ENCODE measurements around the gene CHI3L1.
A peak's percentile ranks its signal among the peaks of the same experiment; 100 is the strongest.

Gene CHI3L1

DNA sequence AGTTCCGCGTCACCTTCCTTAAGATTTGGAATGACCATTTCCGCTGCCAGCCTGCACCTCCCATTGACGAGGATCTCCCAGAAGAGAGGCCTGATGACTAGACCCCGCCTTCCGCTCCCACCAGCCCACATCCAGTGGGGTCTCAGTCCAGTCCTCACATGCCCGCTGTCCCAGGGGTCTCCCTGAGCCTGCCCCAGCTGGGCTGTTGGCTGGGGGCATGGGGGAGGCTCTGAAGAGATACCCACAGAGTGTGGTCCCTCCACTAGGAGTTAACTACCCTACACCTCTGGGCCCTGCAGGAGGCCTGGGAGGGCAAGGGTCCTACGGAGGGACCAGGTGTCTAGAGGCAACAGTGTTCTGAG, 20.7 kb downstream of the CHI3L1 start:
- CTCF ChIA-PET: interaction anchor here (0.7 to 20.7 kb wide), 9 partner anchors 9 to 128 kb away, joined by 3 to 313 read pairs (median 7); partner anchors contain the start of genes ADORA1 and MYBPH
- no peak overlapping the region for H3K4me3 ChIP-seq (ENCODE audit: control insufficient read depth in 1 of 7, extremely low read depth in 1 of 7, insufficient read depth in 4 of 7, low read depth in 2 of 7, low read length in 6 of 7)
- peaks cover 0 to 5% (median 3%) of the 10 kb centered on the region in 5 experiments for H3K27me3 ChIP-seq (replicated peaks in 2 of 5; ENCODE audit: control insufficient read depth in 4 of 5, insufficient read depth in 5 of 5, low read length in 4 of 5)
- no peaks in the 10 kb centered on the region for H3K9me3 ChIP-seq (ENCODE audit: control extremely low read depth in 1 of 5, control insufficient read depth in 4 of 5, insufficient read depth in 2 of 5, low read depth in 1 of 5, low read length in 4 of 5)
- H3K27ac ChIP-seq (ENCODE audit: insufficient read depth in 1 of 2, low read depth in 1 of 2, low read length in 2 of 2, poor library complexity in 1 of 2, severe bottlenecking in 2 of 2): no peak overlapping the region
- H3K4me1 ChIP-seq (ENCODE audit: control extremely low read depth in 1 of 4, control insufficient read depth in 4 of 4, insufficient read depth in 4 of 4, low read length in 3 of 4): peaks cover 0 to 8% (median 0%) of the 10 kb centered on the region in 4 experiments
- no peak for DNase-seq
- 98% methylated on average over 5 of the region's 8 CpGs for WGBS (ENCODE audit: insufficient coverage)
- H3K36me3 ChIP-seq (ENCODE audit: control insufficient read depth in 4 of 4, insufficient read depth in 4 of 4, low read length in 3 of 4): no peaks in the 10 kb centered on the region
- POLR2A ChIA-PET: no interaction called here

DNA sequence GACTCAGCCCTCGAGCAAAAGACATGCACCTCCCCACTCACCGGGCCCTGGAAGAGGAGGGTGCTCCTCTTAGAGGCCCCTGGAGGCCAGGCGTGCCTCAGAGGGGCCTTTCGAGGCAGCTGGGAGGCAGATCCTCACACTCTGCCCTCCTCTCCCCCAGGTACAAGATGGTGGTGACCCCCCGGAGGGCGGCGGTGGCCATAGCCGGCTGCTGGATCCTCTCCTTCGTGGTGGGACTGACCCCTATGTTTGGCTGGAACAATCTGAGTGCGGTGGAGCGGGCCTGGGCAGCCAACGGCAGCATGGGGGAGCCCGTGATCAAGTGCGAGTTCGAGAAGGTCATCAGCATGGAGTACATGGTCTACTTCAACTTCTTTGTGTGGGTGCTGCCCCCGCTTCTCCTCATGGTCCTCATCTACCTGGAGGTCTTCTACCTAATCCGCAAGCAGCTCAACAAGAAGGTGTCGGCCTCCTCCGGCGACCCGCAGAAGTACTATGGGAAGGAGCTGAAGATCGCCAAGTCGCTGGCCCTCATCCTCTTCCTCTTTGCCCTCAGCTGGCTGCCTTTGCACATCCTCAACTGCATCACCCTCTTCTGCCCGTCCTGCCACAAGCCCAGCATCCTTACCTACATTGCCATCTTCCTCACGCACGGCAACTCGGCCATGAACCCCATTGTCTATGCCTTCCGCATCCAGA, 21.3 kb downstream of the CHI3L1 start:
- peaks cover 0 to 8% (median 0%) of the 10 kb centered on the region in 4 experiments for H3K4me1 ChIP-seq (ENCODE audit: control extremely low read depth in 1 of 4, control insufficient read depth in 4 of 4, insufficient read depth in 4 of 4, low read length in 3 of 4)
- no peaks in the 10 kb centered on the region for H3K9me3 ChIP-seq (ENCODE audit: control extremely low read depth in 1 of 5, control insufficient read depth in 4 of 5, insufficient read depth in 2 of 5, low read depth in 1 of 5, low read length in 4 of 5)
- no peak overlapping the region for H3K27ac ChIP-seq (ENCODE audit: insufficient read depth in 1 of 2, low read depth in 1 of 2, low read length in 2 of 2, poor library complexity in 1 of 2, severe bottlenecking in 2 of 2)
- H3K4me3 ChIP-seq (ENCODE audit: control insufficient read depth in 1 of 7, extremely low read depth in 1 of 7, insufficient read depth in 4 of 7, low read depth in 2 of 7, low read length in 6 of 7): no peak overlapping the region
- DNase-seq: no peak
- no peaks in the 10 kb centered on the region for H3K36me3 ChIP-seq (ENCODE audit: control insufficient read depth in 4 of 4, insufficient read depth in 4 of 4, low read length in 3 of 4)
- ChIA-PET POLR2A (no interaction called here), CTCF (interaction anchor here (1.1 to 20.7 kb wide), 6 partner anchors 10 to 127 kb away, joined by 3 to 313 read pairs (median 20); partner anchors contain the start of genes ADORA1 and MYBPH)
- 92% methylated on average over 28 of the region's 28 CpGs for WGBS (ENCODE audit: insufficient coverage)
- H3K27me3 ChIP-seq (replicated peaks in 2 of 5; ENCODE audit: control insufficient read depth in 4 of 5, insufficient read depth in 5 of 5, low read length in 4 of 5): peaks cover 0 to 5% (median 3%) of the 10 kb centered on the region in 5 experiments

DNA sequence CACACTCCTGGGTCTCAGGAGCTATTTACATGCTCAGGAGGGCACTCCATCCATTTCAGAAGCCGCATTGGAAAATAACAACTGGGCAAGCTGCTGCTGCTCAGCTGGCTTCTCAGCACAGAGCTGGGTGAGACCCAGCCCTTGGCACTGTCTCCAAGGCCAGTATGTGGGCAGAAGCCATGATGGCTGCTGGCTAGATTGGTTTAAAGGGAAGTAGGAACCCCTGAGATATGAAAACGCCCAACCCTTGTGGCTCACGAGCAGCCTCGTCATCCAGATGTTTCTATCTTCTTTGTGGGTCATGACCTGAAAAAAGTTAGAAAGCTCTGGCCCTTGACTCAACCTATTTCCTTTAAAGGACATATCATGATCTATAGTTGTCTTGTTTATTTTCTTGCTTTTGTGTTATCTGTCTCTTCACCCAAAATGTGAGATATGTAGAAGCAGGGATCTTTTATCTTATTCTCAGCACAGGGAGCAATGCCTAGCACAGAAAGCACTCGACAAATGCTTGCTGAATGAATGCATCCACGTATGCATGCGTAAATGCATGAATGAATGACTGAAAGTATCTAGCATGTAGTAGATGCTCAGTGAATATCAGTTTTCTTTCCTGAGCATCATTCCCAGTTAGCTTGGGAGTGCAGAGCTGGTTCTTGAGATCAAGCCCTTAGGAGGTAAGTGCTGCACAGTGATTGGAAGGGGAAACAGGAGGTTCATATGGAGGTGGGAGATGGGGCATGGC, 22.4 kb downstream of the CHI3L1 start:
- Histone ChIP-seq H3K27me3 (replicated peaks in 2 of 5; ENCODE audit: control insufficient read depth in 4 of 5, insufficient read depth in 5 of 5, low read length in 4 of 5) (peaks cover 0 to 5% (median 2%) of the 10 kb centered on the region in 5 experiments), H3K36me3 (ENCODE audit: control insufficient read depth in 4 of 4, insufficient read depth in 4 of 4, low read length in 3 of 4) (no peaks in the 10 kb centered on the region), H3K4me1 (ENCODE audit: control extremely low read depth in 1 of 4, control insufficient read depth in 4 of 4, insufficient read depth in 4 of 4, low read length in 3 of 4) (peaks cover 0 to 8% (median 0%) of the 10 kb centered on the region in 4 experiments), H3K27ac (ENCODE audit: insufficient read depth in 1 of 2, low read depth in 1 of 2, low read length in 2 of 2, poor library complexity in 1 of 2, severe bottlenecking in 2 of 2) (no peak overlapping the region), H3K4me3 (ENCODE audit: control insufficient read depth in 1 of 7, extremely low read depth in 1 of 7, insufficient read depth in 4 of 7, low read depth in 2 of 7, low read length in 6 of 7) (no peak overlapping the region), H3K9me3 (ENCODE audit: control extremely low read depth in 1 of 5, control insufficient read depth in 4 of 5, insufficient read depth in 2 of 5, low read depth in 1 of 5, low read length in 4 of 5) (peaks cover 0 to under 1% (median 0%) of the 10 kb centered on the region in 5 experiments)
- DNase-seq: peak; percentile 42 to 70 (median 64)
- ChIA-PET CTCF (interaction anchor here (1.1 to 20.7 kb wide), 4 partner anchors 9 to 101 kb away, joined by 3 to 313 read pairs (median 21); partner anchors contain the start of gene ADORA1), POLR2A (no interaction called here)
- 88% methylated on average over 5 of the region's 7 CpGs for WGBS (ENCODE audit: insufficient coverage)

DNA sequence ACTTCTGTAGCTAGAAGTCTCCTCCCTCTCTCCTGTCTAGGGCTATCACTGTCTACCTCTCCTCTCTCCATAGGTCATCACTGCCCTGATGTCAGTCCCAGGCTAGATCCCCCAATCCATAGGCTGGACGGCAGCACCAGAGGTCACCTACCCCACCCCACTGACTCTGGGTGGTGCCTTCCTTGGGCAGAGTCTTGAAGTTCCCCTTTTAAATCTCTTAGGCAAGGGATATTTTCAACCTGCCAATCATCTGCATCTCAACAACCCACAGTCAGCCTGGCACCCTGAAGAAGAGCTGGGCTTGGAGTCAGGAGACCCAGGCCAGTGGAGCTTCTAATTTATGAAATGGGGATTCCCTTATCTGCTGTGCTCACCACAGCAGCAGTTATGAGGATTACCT, 24.1 kb downstream of the CHI3L1 start:
- peaks cover 0 to 5% (median 2%) of the 10 kb centered on the region in 5 experiments for H3K27me3 ChIP-seq (replicated peaks in 2 of 5; ENCODE audit: control insufficient read depth in 4 of 5, insufficient read depth in 5 of 5, low read length in 4 of 5)
- ChIA-PET CTCF (interaction anchor here (0.8 to 20.7 kb wide), 7 partner anchors 8 to 123 kb away, joined by 3 to 313 read pairs (median 4); partner anchors contain the start of gene ADORA1), POLR2A (interaction anchor here (0.5 kb wide), 1 partner anchor 92 kb away, joined by 5 read pairs; no protein-coding TSS in a partner anchor)
- H3K36me3 ChIP-seq (ENCODE audit: control insufficient read depth in 4 of 4, insufficient read depth in 4 of 4, low read length in 3 of 4): no peaks in the 10 kb centered on the region
- H3K4me1 ChIP-seq (ENCODE audit: control extremely low read depth in 1 of 4, control insufficient read depth in 4 of 4, insufficient read depth in 4 of 4, low read length in 3 of 4): peaks cover 0 to 8% (median 0%) of the 10 kb centered on the region in 4 experiments
- no CpG with 5 or more reads among the region's 1 CpG for WGBS (ENCODE audit: insufficient coverage)
- peaks cover 0 to 4% (median 1%) of the 10 kb centered on the region in 5 experiments for H3K9me3 ChIP-seq (ENCODE audit: control extremely low read depth in 1 of 5, control insufficient read depth in 4 of 5, insufficient read depth in 2 of 5, low read depth in 1 of 5, low read length in 4 of 5)
- no peak overlapping the region for H3K4me3 ChIP-seq (ENCODE audit: control insufficient read depth in 1 of 7, extremely low read depth in 1 of 7, insufficient read depth in 4 of 7, low read depth in 2 of 7, low read length in 6 of 7)
- no peak overlapping the region for H3K27ac ChIP-seq (ENCODE audit: insufficient read depth in 1 of 2, low read depth in 1 of 2, low read length in 2 of 2, poor library complexity in 1 of 2, severe bottlenecking in 2 of 2)
- peak in 2 of 3 donors; percentile 38 to 43 for DNase-seq

DNA sequence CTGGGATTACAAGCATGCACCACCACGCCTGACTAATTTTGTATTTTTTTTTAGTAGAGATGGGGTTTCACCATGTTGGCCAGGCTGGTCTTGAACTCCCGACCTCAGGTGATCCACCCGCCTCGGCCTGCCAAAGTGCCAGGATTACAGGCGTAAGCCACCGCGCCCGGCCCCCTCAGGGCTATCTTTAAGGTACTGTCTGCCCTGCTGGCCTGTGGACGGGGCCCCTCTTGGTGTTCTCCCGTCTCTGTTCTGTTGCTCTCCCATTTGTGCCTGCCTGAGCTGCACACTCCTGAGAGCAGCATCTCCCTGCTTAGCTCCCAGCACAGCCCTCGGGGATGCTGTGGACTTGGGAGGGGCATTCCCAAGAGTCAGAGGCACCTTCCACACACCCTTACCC, 24.8 kb downstream of the CHI3L1 start:
- Histone ChIP-seq H3K9me3 (ENCODE audit: control extremely low read depth in 1 of 5, control insufficient read depth in 4 of 5, insufficient read depth in 2 of 5, low read depth in 1 of 5, low read length in 4 of 5) (peaks cover 0 to 4% (median 1%) of the 10 kb centered on the region in 5 experiments), H3K27me3 (replicated peaks in 2 of 5; ENCODE audit: control insufficient read depth in 4 of 5, insufficient read depth in 5 of 5, low read length in 4 of 5) (peaks cover 0 to 5% (median 5%) of the 10 kb centered on the region in 5 experiments), H3K27ac (ENCODE audit: insufficient read depth in 1 of 2, low read depth in 1 of 2, low read length in 2 of 2, poor library complexity in 1 of 2, severe bottlenecking in 2 of 2) (no peak overlapping the region), H3K4me1 (ENCODE audit: control extremely low read depth in 1 of 4, control insufficient read depth in 4 of 4, insufficient read depth in 4 of 4, low read length in 3 of 4) (peaks cover 0 to 5% (median 0%) of the 10 kb centered on the region in 4 experiments), H3K36me3 (ENCODE audit: control insufficient read depth in 4 of 4, insufficient read depth in 4 of 4, low read length in 3 of 4) (no peaks in the 10 kb centered on the region), H3K4me3 (ENCODE audit: control insufficient read depth in 1 of 7, extremely low read depth in 1 of 7, insufficient read depth in 4 of 7, low read depth in 2 of 7, low read length in 6 of 7) (no peak overlapping the region)
- ChIA-PET POLR2A (no interaction called here), CTCF (interaction anchor here (0.8 to 20.7 kb wide), 7 partner anchors 9 to 122 kb away, joined by 3 to 313 read pairs (median 4); partner anchors contain the start of gene ADORA1)
- 98% methylated on average over 9 of the region's 11 CpGs for WGBS (ENCODE audit: insufficient coverage)
- DNase-seq: no peak

DNA sequence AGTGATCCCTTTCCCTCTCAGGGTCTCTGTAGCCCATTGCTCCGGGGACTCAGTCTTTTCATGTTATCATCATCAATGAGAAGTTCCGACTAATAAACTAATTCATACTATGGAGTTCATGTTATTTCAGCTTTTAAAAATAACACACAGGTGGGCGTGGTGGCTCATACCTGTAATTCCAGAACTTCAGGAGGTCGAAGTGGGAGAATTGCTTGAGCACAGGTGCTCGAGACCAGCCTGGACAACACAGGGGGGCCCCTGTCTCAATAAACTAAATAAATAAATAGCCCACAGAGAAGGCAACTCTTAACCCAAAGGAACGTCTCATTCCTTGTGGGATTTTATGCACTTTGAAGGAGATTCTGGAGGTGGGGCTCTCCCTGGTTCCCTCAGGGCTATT, 25.3 kb downstream of the CHI3L1 start:
- Histone ChIP-seq H3K4me3 (ENCODE audit: control insufficient read depth in 1 of 7, extremely low read depth in 1 of 7, insufficient read depth in 4 of 7, low read depth in 2 of 7, low read length in 6 of 7) (no peak overlapping the region), H3K27ac (ENCODE audit: insufficient read depth in 1 of 2, low read depth in 1 of 2, low read length in 2 of 2, poor library complexity in 1 of 2, severe bottlenecking in 2 of 2) (no peak overlapping the region), H3K27me3 (replicated peaks in 2 of 5; ENCODE audit: control insufficient read depth in 4 of 5, insufficient read depth in 5 of 5, low read length in 4 of 5) (peaks cover 0 to 5% (median 5%) of the 10 kb centered on the region in 5 experiments), H3K4me1 (ENCODE audit: control extremely low read depth in 1 of 4, control insufficient read depth in 4 of 4, insufficient read depth in 4 of 4, low read length in 3 of 4) (no peaks in the 10 kb centered on the region), H3K36me3 (ENCODE audit: control insufficient read depth in 4 of 4, insufficient read depth in 4 of 4, low read length in 3 of 4) (no peaks in the 10 kb centered on the region), H3K9me3 (ENCODE audit: control extremely low read depth in 1 of 5, control insufficient read depth in 4 of 5, insufficient read depth in 2 of 5, low read depth in 1 of 5, low read length in 4 of 5) (peaks cover 0 to 4% (median 1%) of the 10 kb centered on the region in 5 experiments)
- no peak for DNase-seq
- 82% methylated on average over 4 of the region's 6 CpGs for WGBS (ENCODE audit: insufficient coverage)
- CTCF ChIA-PET: interaction anchor here (1.0 to 20.7 kb wide), 4 partner anchors 10 to 55 kb away, joined by 3 to 313 read pairs (median 4); partner anchors contain the start of gene ADORA1
- POLR2A ChIA-PET: no interaction called here

Data from common myeloid progenitor, CD34-positive (primary cell).